HG03469 (cell line): ENCODE results near the gene MTHFS.

Source experiments
- ATAC-seq: cut with Tn5 transposase; IDR thresholded peaks from one replicate; pipeline ENCODE4 v1.9.1; 2021; ENCODE audit warnings: mild to moderate bottlenecking, moderate library complexity, moderate number of reproducible peaks; ENCODE audit not compliant: unreplicated experiment

Gene MTHFS

DNA sequence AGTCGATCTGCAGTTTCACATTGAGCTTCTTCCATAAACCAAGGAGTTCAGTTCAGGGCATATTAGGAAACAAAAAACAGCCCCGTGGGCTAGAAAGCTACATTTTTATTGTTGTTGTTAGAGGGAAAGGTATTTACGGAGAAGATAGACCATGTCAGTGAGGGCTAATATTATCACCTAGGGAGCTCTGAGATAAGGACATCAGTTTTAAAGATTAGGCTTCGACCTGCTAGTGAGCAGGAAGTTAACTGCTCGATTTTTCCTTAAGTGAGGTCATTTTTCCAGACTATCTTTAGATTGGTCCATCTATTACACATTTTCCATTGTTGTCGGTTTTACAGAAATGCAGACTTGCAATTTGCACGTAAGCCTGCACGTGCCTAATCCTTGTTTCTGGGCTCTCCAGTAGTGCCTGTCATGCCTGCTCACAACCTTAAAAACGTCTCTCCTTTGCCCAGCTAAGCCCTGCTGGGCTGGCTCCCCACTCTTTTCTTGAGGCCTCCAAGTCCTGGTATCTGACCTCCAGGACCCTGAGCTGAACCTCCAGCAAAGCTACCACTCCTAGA lies 72.6 kb downstream of the MTHFS start:
- ATAC-seq = no peak

DNA sequence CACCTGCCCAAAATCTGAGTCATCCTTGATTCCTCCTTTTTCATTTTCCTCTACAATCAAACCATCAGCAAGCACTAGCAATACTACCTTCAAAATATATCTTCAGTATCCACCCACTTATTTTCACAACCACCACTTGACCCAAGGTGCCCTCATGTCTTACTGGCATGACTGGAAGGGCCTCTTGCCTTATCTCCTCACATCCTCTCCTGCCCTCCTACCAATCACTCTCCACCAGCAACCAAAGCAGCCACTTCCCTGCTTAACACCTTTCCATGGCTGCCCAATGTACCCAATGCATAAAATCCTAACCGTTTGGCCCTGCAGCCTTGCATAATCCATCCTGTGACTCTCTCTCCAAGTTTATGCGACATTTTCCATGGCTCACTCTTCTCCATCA lies 76.0 kb downstream of the MTHFS start:
- ATAC-seq = no peak

DNA sequence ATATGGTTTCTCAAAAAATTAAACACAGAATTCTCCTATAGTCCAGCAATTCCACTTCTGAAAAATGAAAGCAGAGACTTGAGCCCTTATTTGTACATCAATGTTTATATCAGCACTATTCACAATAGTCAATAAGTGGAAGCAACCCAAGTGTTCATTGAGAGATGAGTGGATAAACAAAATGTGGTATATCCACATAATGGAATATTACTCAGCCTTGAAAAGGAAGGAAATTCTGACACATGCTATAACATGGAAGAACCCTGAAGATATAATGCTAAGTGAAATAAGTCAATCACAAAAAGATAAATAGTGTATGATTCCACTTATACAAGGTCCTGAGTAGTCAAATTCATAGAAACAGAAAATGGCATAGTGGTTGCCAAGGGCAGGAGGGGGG lies 76.6 kb downstream of the MTHFS start:
- no peak for ATAC-seq

DNA sequence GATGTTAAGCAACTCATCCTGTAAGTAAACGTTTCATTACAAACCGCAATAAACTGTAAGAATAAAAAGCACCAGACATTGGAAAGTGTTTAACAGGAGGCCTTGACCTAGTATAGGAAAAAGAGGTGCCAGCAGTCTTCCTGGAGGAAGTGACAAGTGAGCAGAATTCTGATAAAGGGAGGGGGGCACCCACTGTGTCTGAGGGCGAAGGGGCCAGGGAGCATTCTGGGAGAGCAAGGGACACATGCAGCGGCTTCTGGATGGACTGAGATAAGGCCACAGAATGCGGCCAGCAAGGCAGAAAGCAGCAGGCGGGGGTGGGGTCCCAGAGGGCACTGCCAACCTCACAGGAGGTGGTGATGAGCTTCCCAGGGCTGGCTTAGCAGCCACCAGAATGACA lies 80.2 kb downstream of the MTHFS start:
- ATAC-seq = no peak

DNA sequence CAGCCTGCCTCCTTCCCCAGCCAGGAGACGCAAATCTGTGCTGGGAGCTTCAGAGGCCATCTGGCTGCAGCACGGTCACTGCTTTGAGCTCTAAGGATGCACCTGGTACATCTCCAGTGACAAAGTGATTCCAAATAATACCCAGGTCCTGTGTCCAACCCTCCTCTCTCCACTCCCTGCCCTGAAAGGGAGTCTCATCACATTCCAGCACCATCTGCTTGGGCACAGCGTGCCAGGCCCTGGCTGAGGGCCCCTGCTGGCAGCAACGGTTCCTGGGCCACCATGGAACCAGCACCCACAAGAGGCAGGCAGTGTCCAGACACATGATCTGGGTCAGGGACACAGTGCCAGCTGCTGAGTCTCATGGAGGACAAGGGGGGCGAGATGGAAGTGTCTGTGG lies 81.3 kb downstream of the MTHFS start:
- no peak for ATAC-seq

DNA sequence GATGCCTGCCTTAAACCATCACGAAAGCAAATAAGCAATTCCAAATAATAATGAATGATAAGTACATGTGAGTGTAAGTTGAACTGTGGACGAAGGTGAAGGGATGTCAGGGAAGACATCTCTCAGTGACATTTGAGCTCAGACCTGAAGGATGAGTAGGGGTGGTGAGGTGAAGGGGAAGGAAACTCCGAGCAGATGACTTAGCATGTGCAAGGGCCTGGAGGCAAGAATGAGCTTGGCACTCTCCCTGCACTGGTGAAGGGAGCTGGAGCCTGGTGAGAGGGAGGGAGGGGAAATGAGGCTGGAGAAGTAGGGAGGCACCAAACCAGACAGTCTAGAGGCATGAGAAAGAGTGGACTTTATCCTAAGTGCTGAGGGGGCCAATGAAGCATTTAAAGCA lies 84.3 kb downstream of the MTHFS start:
- ATAC-seq = no peak

DNA sequence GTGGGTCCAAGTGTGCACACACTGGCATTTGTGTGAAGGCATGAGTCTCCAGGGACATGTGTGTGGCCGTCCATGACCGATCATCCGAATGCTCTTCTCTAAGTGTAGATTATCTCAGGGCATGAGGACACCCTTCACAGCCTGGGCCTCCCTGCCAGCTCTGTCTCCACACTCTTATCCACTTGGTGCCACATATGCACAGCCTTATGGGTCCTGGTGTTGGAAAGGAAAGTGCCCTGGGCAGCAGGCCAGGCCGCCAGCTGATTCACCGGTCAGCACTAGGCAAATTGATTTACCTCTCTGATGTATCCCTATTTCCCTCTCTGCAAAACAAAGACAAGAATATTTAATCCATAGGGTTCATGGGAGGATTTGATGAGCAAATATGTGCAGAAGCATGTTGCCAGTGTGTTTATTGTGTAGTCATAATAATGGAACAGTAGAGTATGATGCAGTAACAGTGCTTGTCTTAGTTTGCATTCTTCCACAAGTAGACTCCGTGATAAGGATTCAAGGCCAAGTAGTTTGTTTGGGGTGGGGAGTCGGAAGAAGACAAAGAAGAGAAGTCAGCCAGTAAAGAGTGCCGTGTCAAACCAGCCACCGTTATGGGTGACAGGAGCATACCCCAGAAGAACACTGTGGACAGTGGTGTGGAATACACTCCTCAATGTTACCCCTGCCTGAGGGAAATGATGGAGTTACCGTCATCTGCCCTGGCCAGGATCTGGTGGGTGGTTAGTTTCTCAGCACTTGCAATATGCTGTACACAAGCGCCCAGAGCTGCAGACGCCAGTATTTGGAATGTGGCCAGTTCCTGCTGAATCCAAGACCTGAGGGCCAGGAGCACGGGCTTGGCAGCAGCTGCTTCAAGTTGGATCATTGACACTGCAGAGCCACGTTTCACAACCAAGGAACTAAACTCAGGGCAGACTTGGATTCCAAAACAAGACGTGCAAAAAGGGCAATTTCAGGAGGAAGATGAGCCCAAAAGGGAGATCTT lies 85.1 kb downstream of the MTHFS start:
- ATAC-seq = no peak

DNA sequence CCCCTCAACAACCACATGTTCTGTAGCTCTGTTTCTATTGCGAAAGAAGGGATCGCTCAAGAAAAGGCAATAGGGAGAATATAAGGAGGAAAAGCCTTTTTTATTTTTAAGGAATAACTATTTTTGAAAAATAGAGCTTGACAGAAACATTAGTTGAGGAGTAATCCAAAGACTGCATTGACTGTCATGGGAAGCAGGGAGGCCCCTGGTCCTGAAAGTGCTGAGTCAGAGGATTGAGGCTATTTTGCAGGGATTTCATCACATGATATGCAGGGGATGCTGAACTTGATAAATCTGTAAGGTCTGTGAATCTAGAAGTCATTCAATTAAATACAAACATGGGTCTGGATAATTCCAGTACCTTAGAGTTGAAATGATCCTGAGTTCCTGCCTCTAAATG lies 92.0 kb downstream of the MTHFS start:
- no peak for ATAC-seq

DNA sequence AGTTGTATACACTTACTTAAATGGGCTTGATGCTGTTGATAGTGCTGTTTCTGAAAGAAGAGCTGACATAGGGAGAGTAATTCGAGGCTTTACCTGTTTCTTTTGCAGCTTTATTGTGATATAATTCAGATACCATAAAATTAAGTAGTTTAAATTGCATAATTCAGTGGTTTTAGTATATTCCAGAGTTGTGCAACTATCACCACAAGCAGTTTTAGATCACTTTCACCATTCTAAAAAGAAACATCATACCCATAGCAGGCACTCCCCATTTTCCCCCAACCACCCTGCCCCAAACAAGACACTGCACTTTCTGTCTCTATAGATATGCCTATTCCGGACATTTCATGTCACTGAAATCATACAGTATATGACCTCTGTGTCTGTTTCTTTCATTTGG lies 98.5 kb downstream of the MTHFS start:
- no peak for ATAC-seq
